HK-2 (cell line): Measurements from ENCODE around the gene SLC26A2.
A peak's percentile ranks its signal among the peaks of the same experiment; 100 is the strongest.

Experiments
- DNase-seq: peaks from one replicate; pipeline ENCODE4 v3.0.0-alpha.2; 2018; ENCODE audit not compliant: unreplicated experiment

The SLC26A2 gene

GRCh38 chr5:149961957-149962409 lies 1.4 kb downstream of the SLC26A2 start:
- DNase-seq: no peak

GRCh38 chr5:149962601-149963300 lies 2.2 kb downstream of the SLC26A2 start:
- DNase-seq: no peak

- DNase-seq: no peak
These were observed 3.2 kb downstream of the SLC26A2 start for GRCh38 chr5:149963729-149964128.

- no peak for DNase-seq
These were observed 6.4 kb downstream of the SLC26A2 start for GRCh38 chr5:149966946-149967345.

- DNase-seq: no peak
These were observed 8.8 kb downstream of the SLC26A2 start for GRCh38 chr5:149969181-149969930.

- DNase-seq: no peak
These were observed 14.9 kb downstream of the SLC26A2 start for GRCh38 chr5:149975409-149975808.

- no peak for DNase-seq
These were observed 19.3 kb downstream of the SLC26A2 start for GRCh38 chr5:149979896-149980295.

- DNase-seq: no peak
These were observed 20.6 kb downstream of the SLC26A2 start for GRCh38 chr5:149981206-149981605.

- no peak for DNase-seq
These were observed 21.9 kb downstream of the SLC26A2 start for GRCh38 chr5:149982505-149982904.

GRCh38 chr5:149988126-149988525 lies 27.6 kb downstream of the SLC26A2 start:
- DNase-seq: no peak

GRCh38 chr5:149990518-149991376 lies 30.2 kb downstream of the SLC26A2 start:
- DNase-seq: peak; percentile 52

GRCh38 chr5:149993471-149993870 lies 32.9 kb downstream of the SLC26A2 start:
- DNase-seq: no peak

- DNase-seq: no peak
These were observed 35.0 kb downstream of the SLC26A2 start for GRCh38 chr5:149995385-149996204.

- DNase-seq: no peak
These were observed 35.8 kb downstream of the SLC26A2 start for GRCh38 chr5:149996205-149996890.

GRCh38 chr5:149998281-149998680 lies 37.7 kb downstream of the SLC26A2 start:
- no peak for DNase-seq

GRCh38 chr5:149999359-149999758 lies 38.8 kb downstream of the SLC26A2 start:
- no peak for DNase-seq

- no peak for DNase-seq
These were observed 39.3 kb downstream of the SLC26A2 start for GRCh38 chr5:149999866-150000255.

GRCh38 chr5:150000256-150000989 lies 39.9 kb downstream of the SLC26A2 start, which contains the start of the genes HMGXB3 and TIGD6:
TSS of gene HMGXB3 (plus strand) at chr5:150000739. CDS start at chr5:150004853, 4,114 bp downstream.
TSS of gene TIGD6 (minus strand) at chr5:150000654. CDS start at chr5:149996348, 4,306 bp downstream.
- DNase-seq: peak; percentile 88

- peak; percentile 34 for DNase-seq
These were observed 40.6 kb downstream of the SLC26A2 start for GRCh38 chr5:150000990-150001659.
